Measurements from ENCODE around the gene SSBP2.
"Not testable (repeated sequence)": the region's sequence is repeated elsewhere in the genome, so short reads cannot be mapped to it uniquely, and the experiment has no call there.

Gene SSBP2

GRCh38 chr5:81726297-81726696 lies 24.6 kb downstream of the SSBP2 start:
- no peak for DNase-seq

DNA sequence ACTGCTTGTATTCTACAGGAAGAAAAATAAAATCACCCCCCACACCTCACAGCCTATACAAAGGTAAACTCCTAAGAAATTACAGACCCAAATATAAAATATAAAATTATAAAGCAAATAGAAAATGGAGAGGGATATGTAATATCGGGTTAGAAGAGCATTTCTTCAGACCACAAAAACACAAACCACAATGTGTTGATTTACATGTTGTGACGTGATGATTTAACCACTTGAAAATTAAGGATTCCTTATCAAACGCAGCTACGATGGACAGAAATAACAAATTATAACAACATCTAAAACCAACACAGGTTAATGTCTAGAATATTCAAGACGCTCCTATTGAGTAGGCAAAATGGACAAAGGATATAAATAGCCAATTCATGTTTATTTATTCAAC lies 26.3 kb downstream of the SSBP2 start:
- no peak for DNase-seq

DNA sequence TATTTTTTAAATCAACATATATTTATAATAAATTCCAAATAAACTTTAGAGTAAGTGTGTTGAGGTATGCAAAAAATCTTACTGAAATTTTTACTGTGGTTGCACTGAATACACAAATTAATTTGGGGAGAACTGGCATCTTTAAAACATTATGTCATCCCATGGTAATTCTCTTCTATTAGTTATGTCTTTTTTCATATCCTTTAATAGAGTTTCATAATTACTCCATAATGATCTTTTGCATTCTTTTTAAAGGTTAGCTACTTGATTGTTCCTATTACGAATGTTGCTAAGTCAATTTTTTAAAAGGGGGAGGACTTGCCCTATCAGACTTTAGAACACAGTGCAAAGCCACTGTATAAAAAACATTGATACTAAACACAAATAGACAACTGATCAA lies 26.8 kb downstream of the SSBP2 start:
- DNase-seq: no peak

DNA sequence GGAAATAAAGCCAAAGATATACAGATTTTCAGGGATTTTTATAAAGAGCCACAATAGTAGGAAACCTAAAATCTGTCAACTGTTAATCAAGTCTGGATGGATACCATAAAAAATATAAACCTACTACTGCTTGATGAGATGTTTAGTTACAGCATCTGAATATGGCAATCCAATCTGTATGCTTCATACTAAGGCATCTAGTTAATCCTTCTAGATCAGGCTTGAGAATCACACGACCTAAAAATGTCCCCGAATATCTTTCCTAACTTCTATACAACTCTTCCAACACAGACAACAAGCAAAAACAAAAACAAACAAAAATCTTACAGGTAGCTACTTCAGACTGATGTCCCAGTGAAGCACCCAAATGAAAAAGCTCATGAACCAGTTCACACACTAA lies 29.8 kb downstream of the SSBP2 start:
- DNase-seq: no peak

DNA sequence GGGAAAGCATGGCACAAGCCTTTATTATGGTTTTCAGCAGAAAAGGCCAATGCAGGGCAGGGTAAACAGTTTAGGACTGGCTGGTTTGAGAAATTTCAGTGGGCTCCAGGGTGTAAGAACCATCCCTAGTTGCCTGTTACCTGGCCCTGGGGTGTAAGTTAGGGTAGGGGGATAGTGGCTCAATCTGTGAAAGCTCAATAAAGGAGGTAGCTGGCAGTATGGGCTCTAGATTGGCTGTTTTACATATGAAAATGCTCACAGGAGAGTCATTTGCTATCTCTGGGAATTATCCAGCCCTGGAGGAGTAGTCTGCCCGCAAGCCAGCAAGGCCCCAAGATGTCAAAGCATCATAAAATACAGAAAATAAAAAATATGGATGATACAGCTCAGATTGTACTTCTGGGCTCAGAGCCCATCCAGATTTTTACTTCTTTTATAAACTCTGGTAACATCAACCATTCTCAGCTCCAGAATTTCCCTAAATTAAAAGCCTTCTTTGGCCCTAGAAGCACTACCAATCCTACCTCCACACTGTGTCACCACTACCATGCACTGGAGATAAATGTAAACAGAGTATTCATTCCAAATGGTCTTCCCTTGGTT lies 31.1 kb downstream of the SSBP2 start:
- DNase-seq: no peak

DNA sequence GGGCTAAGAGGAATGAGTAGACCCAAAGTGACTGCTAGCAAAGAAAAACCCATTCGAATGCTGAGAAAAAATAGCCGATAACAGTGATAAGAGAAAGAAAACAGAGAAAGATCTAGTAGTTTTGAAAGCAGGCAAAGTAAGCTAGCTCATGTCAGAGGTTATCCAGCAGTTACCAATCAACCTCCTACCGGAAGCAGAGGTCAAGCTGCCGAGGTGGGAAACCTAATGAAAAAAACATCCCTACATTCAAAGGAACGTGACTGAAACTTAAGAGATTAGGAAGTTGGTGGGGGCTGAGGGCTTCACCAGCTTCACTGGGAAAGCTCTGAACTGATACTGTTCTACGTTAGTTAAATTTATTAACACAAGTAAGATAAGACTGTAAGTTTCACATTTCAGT lies 32.6 kb downstream of the SSBP2 start:
- DNase-seq: no peak

DNA sequence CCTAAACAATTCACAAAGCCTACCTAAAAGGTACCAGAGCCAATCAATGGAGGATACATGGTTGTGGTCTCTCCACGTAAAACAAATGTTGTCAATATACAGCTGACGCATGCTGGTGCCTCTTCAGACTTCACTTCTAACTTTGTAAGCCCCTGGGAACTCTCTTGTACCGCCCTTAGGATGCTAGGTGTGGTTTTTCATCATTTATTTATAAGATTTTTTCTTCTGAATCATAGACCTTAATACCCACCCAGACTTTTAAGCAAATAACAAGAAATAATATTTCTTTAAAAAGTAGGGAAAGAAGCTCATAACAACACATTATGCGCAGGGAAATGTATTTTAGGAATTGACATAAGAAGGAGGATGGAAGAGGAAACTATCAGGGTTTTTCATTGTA lies 33.0 kb downstream of the SSBP2 start:
- DNase-seq: no peak

- DNase-seq: no peak
These were observed 33.7 kb downstream of the SSBP2 start for GRCh38 chr5:81717226-81717625.

DNA sequence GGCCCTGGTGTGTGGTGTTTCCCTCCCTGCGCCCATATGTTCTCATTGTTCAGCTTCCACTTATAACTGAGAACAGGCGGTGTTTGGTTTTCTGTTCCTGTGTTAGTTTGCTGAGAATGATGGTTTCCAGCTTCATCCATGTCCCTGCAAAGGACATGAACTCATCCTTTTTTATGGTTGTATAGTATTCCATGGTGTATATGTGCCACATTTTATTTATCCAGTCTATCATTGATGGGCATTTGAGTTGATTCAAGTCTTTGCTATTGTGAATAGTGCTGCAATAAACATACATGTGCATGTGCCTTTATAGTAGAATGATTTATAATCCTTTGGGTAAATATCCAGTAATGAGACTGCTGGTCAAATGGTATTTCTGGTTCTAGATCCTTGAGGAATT lies 36.8 kb downstream of the SSBP2 start:
- DNase-seq: not testable (repeated sequence)

DNA sequence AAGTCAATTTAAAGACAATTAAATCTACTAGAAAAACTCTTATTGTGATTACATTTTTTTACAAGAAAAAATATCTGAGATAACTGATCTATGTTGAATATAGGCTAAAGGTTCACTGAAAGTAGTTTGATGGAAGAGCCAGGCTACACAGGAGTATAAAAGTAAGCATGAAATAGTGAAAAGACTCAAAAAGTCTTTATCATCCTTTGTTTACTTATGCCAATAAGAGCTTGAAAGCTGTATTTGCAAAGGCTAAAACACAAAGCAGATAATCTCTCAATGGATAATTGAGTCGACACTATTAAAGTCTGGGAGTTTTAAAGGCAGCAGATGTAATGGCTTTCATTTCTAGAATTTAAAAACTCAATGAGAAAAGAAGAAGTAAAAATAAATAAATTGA lies 42.0 kb downstream of the SSBP2 start:
- no peak for DNase-seq

DNA sequence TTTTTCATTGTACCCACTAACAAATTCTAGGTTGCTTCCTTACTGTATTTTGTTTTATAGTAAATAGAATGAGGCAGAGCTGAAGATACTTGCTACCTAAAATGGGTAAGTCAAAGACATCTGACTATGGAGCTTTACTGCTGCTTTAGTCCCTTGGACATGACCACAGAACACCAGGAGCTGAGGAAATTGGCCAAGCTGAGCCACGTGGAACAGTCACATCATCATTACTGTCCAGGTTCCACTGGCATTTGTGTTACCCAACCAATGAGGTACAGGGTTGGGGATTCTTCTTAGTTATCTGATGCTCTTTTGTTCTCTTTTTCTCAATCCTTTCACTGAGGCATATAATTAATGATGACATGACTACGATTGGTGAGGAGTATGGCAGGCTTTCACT lies 47.1 kb downstream of the SSBP2 start:
- DNase-seq: no peak

- no peak for DNase-seq
These were observed 50.7 kb downstream of the SSBP2 start for GRCh38 chr5:81700166-81700565.

DNA sequence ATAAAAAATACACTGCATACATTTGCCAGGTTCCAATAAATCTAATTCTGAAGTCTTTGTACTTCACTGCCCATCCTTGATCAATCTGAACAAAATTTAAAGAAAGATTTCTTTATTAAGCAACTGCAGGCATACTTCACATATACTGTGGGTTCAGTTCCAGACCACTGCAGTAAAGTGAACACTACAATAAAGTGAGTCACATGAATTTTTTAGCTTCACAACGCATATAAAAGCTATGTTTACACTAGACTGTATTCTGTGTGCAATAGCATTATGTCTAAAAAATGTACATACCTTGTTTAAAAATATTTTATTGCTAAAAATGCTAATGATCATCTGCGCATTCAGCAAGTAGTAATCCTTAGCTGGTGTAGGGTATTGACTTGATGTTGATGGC lies 52.1 kb downstream of the SSBP2 start:
- DNase-seq: no peak

- DNase-seq: no peak
These were observed 54.2 kb downstream of the SSBP2 start for GRCh38 chr5:81696418-81697397.

DNA sequence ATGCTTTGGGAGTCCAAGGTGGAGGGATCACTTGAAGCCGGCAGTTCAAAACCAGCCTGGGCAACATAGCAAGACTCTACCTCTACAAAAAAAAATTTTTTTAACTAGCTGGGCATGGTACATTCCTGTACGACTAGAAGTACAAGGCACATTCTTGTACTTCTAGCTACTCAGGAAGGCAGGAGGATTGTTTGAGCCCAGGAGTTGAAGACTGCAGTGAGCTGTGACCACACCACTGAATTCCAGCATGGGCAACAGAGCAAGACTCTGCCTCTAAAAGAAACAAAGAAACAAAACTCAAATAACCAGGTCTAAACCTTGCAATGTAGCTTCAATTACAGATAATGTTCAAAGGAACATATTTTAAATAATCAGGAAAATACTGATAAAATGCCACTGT lies 56.2 kb downstream of the SSBP2 start:
- no peak for DNase-seq

DNA sequence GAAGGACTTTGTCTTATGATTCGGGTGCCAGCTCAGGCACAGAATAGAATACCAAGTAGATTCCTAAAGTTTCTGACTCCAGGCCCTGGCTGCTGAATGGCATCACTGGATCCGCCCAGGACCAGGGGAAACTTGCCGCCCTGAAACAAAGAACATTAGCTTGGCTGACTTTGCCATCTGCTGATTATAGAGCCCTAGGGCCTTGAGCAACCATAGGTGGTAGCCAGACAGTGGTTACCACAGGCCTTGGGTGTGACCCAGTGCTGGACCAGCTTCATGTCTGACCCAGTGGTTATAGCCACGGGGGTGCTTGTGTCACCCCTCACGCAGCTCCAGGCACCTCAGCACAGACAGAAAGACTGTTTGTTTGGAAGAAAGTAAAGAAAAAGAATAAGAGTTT lies 62.7 kb downstream of the SSBP2 start:
- no peak for DNase-seq

DNA sequence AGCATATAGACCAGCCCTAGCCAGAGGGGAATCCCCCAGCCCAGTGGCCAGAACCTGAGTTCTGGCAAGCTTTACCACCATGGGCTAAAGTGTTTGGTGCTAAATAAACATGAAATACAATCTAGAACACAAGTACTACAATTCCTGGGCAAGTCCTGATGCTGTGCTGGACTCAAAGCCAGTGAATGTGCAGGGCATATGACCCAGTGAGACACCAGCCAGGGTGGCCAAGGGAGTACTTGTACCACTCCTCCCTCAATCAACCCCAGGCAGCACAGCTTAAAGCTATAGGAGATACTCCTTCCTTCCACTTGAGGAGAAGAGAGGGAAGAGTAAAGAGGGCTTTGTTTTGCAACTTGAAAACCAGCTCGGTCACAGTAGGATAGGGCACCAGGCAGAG lies 63.6 kb downstream of the SSBP2 start:
- DNase-seq: no peak

DNA sequence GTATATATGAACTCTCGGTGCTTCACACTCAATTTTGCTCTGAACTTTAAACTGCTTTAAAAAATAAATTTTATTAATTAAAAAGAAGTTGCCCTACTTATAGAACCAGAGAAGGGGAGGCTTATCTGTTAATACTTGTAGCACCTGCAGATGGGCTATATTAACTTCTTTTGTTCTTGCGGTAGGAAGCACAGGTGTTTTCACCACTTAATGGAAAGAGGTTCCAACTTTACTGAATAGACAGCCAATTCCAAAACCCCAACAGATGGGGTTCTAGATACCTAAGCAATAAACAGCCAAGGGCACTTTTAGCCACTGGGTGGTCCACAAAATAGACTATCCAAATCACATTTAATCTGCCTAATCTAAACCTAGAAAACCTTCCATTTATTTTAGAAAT lies 65.4 kb downstream of the SSBP2 start:
- DNase-seq: no peak

DNA sequence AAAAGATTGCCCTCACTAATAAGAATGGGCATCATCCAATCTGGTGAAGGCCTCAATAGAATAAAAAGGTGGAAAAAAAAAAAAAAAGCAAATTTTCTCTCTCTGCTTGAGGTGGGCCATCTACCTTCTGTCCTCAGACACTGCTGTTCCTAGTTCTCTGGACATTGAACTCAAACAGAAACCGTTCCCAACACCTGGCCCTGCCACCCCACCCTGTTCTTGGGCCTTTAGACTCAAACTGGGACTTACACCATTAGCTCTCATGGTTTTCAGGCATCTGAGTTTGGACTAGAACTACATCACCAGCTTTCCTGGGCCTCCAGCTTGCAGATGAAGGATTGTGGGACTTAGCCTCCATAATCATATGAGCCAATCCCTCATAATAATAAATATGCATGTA lies 71.0 kb downstream of the SSBP2 start:
- DNase-seq: no peak

DNA sequence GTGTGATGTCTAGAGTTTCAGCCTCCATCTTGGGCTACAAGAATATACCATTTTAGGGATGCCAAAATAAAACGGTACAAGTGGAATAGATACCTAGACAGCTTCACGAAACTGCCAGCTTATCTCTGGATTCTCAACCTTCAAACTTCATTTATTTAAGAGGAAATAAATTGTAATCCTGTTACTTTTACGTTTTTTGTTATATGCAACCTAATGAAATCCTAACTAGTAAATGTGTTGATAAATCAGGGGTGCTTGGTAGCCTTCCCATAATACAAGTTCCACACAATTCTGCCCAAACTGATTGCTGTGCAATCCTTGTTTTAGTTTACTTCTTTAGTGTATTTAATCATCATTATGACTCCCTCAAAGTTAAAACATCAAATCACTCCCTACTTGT lies 75.5 kb downstream of the SSBP2 start:
- no peak for DNase-seq

GRCh38 chr5:81665795-81666194 lies 85.1 kb downstream of the SSBP2 start:
- no peak for DNase-seq

GRCh38 chr5:81660624-81661023 lies 90.3 kb downstream of the SSBP2 start:
- DNase-seq: not testable (repeated sequence)

DNA sequence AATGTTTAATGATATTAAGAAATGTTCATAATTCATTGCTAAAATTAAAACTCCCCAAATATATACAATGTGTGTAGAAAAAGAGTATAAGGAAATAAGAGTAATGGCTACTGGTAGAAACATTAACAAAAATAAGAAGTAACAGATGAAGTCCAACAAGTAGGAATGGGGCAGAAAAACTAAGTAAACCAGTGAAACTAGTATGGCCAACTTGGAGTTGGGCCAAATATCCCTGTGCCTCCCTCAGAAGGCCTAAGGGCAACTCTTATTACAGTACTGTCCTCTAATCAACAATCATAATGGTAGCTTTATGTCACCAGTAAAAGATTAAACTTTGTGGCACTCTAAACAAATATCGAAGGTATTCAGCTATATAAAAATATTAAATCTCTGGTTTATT lies 93.5 kb downstream of the SSBP2 start:
- no peak for DNase-seq

DNA sequence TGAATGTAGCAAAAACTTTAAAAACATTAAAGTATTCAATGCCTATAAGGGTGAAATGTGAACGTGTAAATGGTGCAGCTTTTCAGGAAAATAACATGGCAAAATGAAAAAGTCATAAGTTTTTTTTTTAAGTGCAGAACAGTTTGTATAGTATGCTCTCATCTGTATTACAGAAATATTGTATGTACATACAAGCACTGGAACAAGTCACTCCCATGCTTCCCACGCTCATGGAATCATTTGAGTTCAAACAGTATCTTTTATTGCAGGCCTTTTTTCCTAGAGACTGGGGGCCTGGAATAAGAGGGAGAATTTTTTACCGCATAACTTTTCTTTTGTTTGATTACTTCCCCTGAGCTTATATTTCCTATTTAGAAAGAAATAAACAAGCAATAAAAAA lies 94.1 kb downstream of the SSBP2 start:
- no peak for DNase-seq

GRCh38 chr5:81650987-81651386 lies 99.9 kb downstream of the SSBP2 start:
- DNase-seq: no peak

Measured in activated CD8-positive, alpha-beta memory T cell treated with anti-CD3 and anti-CD28 coated beads for 24 hours (primary cell).